ENCODE results near the gene POFUT1. TPM values are rescaled to one million over a fixed set of nuclear protein-coding genes. Genes with fewer than 3 reads are reported as not detected.

Gene POFUT1
- polyA plus RNA-seq, 1 of the 3 experiments (the other 2 are of a cell fraction), result 35.6 TPM

GRCh38 chr20:32231847-32232246 lies 24.2 kb downstream of the POFUT1 start (continued):
- TF ChIP-seq, protein P1, sequence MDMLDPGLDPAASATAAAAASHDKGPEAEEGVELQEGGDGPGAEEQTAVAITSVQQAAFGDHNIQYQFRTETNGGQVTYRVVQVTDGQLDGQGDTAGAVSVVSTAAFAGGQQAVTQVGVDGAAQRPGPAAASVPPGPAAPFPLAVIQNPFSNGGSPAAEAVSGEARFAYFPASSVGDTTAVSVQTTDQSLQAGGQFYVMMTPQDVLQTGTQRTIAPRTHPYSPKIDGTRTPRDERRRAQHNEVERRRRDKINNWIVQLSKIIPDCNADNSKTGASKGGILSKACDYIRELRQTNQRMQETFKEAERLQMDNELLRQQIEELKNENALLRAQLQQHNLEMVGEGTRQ (IDR thresholded peaks at IDR 0.05; ENCODE audit: borderline replicate concordance, low read depth, low read length), result no peak

DNA sequence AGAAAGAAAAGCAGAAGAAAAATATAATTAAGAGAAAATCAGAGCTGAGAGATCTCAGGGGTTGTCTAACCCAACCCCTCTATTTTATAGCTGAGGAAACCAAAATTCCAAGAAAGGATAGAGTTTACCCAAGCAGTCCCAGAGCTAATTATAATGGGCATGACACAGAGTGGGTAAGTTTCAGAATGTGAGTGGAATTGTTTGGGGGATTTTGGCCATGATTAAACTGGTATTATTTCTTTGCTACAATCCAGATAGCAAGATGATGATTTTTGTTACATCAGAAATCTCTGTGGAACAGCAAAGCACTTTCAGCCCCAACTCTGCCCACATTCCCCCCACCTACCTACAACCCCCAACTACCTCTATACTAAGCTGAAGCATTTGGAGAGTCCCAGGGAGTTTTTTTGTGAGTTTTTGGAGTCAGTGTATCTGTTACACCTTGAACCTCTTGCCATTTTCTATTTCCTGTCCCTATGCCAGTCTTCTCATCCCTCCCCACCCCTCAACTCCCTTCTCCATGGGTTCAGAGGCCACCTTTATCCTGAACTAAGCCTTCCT lies 24.7 kb downstream of the POFUT1 start:
- peaks cover 20 to 61% of the 10 kb centered on the region in 2 experiments for H3K36me3 ChIP-seq (replicated peaks in 1 of 2; ENCODE audit: control insufficient read depth in 1 of 2, insufficient read depth in 2 of 2, low read length in 1 of 2)
- no peak overlapping the region for H3K27ac ChIP-seq (ENCODE audit: low read depth in 2 of 2, low read length in 1 of 2)
- H2AFZ ChIP-seq (ENCODE audit: low read depth), result no peak overlapping the region
- ChIA-PET CTCF (interaction anchor here (0.7 to 0.9 kb wide), 2 partner anchors 10 to 409 kb away, joined by 3 read pairs; no protein-coding TSS in a partner anchor), POLR2A (no interaction called here)
- H3K9me2 ChIP-seq, result no peaks in the 10 kb centered on the region
- no peak for DNase-seq
- no peak overlapping the region for H3K4me2 ChIP-seq
- no peaks in the 10 kb centered on the region for H3K27me3 ChIP-seq (ENCODE audit: insufficient read depth)
- H3F3A ChIP-seq (replicated peaks; ENCODE audit: insufficient read depth), result no peaks in the 10 kb centered on the region
- H3K4me1 ChIP-seq (ENCODE audit: control insufficient read depth in 1 of 2, insufficient read depth in 2 of 2, low read depth in 1 of 2, low read length in 1 of 2), result no peaks in the 10 kb centered on the region
- no peaks in the 10 kb centered on the region for H3K9me3 ChIP-seq
- H3K79me2 ChIP-seq (ENCODE audit: insufficient read depth), result no peaks in the 10 kb centered on the region
- H4K20me1 ChIP-seq (ENCODE audit: insufficient read depth), result no peaks in the 10 kb centered on the region
- TF ChIP-seq IRF3 (IDR thresholded peaks at IDR 0.05; ENCODE audit: low read depth, low read length) (no peak), REST (IDR thresholded peaks at IDR 0.05; ENCODE audit: low read depth, low read length) (no peak), CHD2 (IDR thresholded peaks at IDR 0.05; ENCODE audit: low read length, partially characterized antibody) (no peak), TAF1 (IDR thresholded peaks at IDR 0.05; ENCODE audit: borderline replicate concordance, low read depth, low read length) (no peak), YY1 (IDR thresholded peaks at IDR 0.05; ENCODE audit: low read depth) (no peak), GATA2 (CRISPR knock-in tag; IDR thresholded peaks at IDR 0.05) (no peak), TCF12 (IDR thresholded peaks at IDR 0.05) (no peak), EZH2phosphoT487 (IDR thresholded peaks at IDR 0.05; ENCODE audit: borderline replicate concordance, low read depth) (no peak), SIN3A (IDR thresholded peaks at IDR 0.05; ENCODE audit: borderline replicate concordance, low read depth, low read length) (no peak)
- TF ChIP-seq, protein P1 (IDR thresholded peaks at IDR 0.05; ENCODE audit: borderline replicate concordance, low read depth, low read length), result no peak
- no peak overlapping the region for H3K9ac ChIP-seq
- H3K4me3 ChIP-seq (ENCODE audit: low read depth in 2 of 2, low read length in 1 of 2), result no peak overlapping the region

All from SK-N-SH (cell line).